ENCODE data around the gene SORCS2.

SORCS2 gene

GRCh38 chr4:7295911-7296660 is 103.7 kb downstream of the SORCS2 start:
- DNase-seq (ENCODE audit: extremely low read depth, low read depth): peak; percentile 7
- peak; percentile 75 for TF ChIP-seq CTCF (IDR thresholded peaks at IDR 0.05; ENCODE audit: low read depth, low read length)

- no peak for TF ChIP-seq CTCF (IDR thresholded peaks at IDR 0.05; ENCODE audit: low read depth, low read length)
- DNase-seq (ENCODE audit: extremely low read depth, low read depth): no peak
Observed at GRCh38 chr4:7296661-7297335, 104.5 kb downstream of the SORCS2 start.

GRCh38 chr4:7297374-7297773 is 105.0 kb downstream of the SORCS2 start:
- DNase-seq (ENCODE audit: extremely low read depth, low read depth): no peak
- no peak for TF ChIP-seq CTCF (IDR thresholded peaks at IDR 0.05; ENCODE audit: low read depth, low read length)

- no peak for DNase-seq (ENCODE audit: extremely low read depth, low read depth)
Observed at GRCh38 chr4:7297881-7298280, 105.5 kb downstream of the SORCS2 start.

GRCh38 chr4:7298619-7299009 is 106.3 kb downstream of the SORCS2 start:
- no peak for TF ChIP-seq CTCF (IDR thresholded peaks at IDR 0.05; ENCODE audit: low read depth, low read length)
- no peak for DNase-seq (ENCODE audit: extremely low read depth, low read depth)

More at GRCh38 chr4:7297881-7298280, 105.5 kb downstream of the SORCS2 start:
- no peak for TF ChIP-seq CTCF (IDR thresholded peaks at IDR 0.05; ENCODE audit: low read depth, low read length)

GRCh38 chr4:7299010-7299907 is 106.9 kb downstream of the SORCS2 start:
- no peak for DNase-seq (ENCODE audit: extremely low read depth, low read depth)
- no peak for TF ChIP-seq CTCF (IDR thresholded peaks at IDR 0.05; ENCODE audit: low read depth, low read length)

All from AG09319 (cell line).